ENCODE measurements around the gene MAN2A2.
"Not testable (repeated sequence)": the region's sequence is repeated elsewhere in the genome, so short reads cannot be mapped to it uniquely, and the experiment has no call there.

The MAN2A2 gene

GRCh38 chr15:90871716-90872485, 31.2 kb upstream of the MAN2A2 start:
- DNase-seq = no peak

- peak; percentile 85 for DNase-seq
Observed at GRCh38 chr15:90872486-90873184, 30.5 kb upstream of the MAN2A2 start.

- no peak for DNase-seq
Observed at GRCh38 chr15:90873488-90873997, 29.6 kb upstream of the MAN2A2 start.

- DNase-seq = no peak
Observed at GRCh38 chr15:90873998-90874605, 29.0 kb upstream of the MAN2A2 start.

- DNase-seq = not testable (repeated sequence)
Observed at GRCh38 chr15:90874986-90875385, 28.1 kb upstream of the MAN2A2 start.

- no peak for DNase-seq
Observed at GRCh38 chr15:90875549-90875981, 27.5 kb upstream of the MAN2A2 start.

GRCh38 chr15:90876046-90876445, 27.1 kb upstream of the MAN2A2 start:
- no peak for DNase-seq

GRCh38 chr15:90876512-90877170, 26.5 kb upstream of the MAN2A2 start:
- no peak for DNase-seq

GRCh38 chr15:90877315-90877714, 25.8 kb upstream of the MAN2A2 start:
- no peak for DNase-seq

GRCh38 chr15:90877996-90878395, 25.1 kb upstream of the MAN2A2 start:
- DNase-seq = no peak

- DNase-seq = no peak
Observed at GRCh38 chr15:90878660-90879059, 24.4 kb upstream of the MAN2A2 start.

GRCh38 chr15:90879730-90880366, 23.3 kb upstream of the MAN2A2 start:
- no peak for DNase-seq

- DNase-seq = no peak
Observed at GRCh38 chr15:90880381-90881145, 22.5 kb upstream of the MAN2A2 start.

GRCh38 chr15:90881181-90881977, 21.7 kb upstream of the MAN2A2 start:
- no peak for DNase-seq

- DNase-seq = no peak
Observed at GRCh38 chr15:90881978-90882721, 21.0 kb upstream of the MAN2A2 start.

- DNase-seq = no peak
Observed at GRCh38 chr15:90882781-90883525, 20.1 kb upstream of the MAN2A2 start.

- DNase-seq = no peak
Observed at GRCh38 chr15:90883526-90883975, 19.6 kb upstream of the MAN2A2 start.

GRCh38 chr15:90883976-90884718, 19.0 kb upstream of the MAN2A2 start, which contains the start of gene FES:
Gene FES (plus strand): TSS chr15:90884504. CDS start chr15:90885046, 542 bp downstream.
- no peak for DNase-seq
